Muscle layer of colon (tissue), 2 donors: ENCODE measurements around the gene TXNDC11.

Experiments used
- H3K27ac ChIP-seq: one replicate; pipeline ENCODE4 v1.7.0; 2013; ENCODE audit warnings: low read depth, mild to moderate bottlenecking, low read length, moderate library complexity
- H3K27me3 ChIP-seq, 2 donors: one replicate each; pipeline ENCODE4 v1.7.0; 2013; ENCODE audit warnings: low read length in 2 of 2, mild to moderate bottlenecking in 2 of 2; ENCODE audit not compliant: insufficient read depth in 2 of 2, control insufficient read depth in 1 of 2
- H3K36me3 ChIP-seq: one replicate; pipeline ENCODE4 v1.7.0; 2013; ENCODE audit warnings: mild to moderate bottlenecking, low read length; ENCODE audit not compliant: insufficient read depth
- H3K4me1 ChIP-seq: one replicate; pipeline ENCODE4 v1.7.0; 2013; ENCODE audit warnings: mild to moderate bottlenecking, low read length; ENCODE audit not compliant: insufficient read depth
- H3K4me3 ChIP-seq, 2 donors: one replicate each; pipeline ENCODE4 v1.7.0; 2013; ENCODE audit warnings: low read length in 2 of 2, low read depth in 1 of 2, mild to moderate bottlenecking in 1 of 2, moderate library complexity in 1 of 2
- H3K9ac ChIP-seq: one replicate; pipeline ENCODE4 v1.7.0; 2013; ENCODE audit warnings: low read length
- H3K9me3 ChIP-seq: one replicate; pipeline ENCODE4 v1.7.0; 2013; ENCODE audit warnings: mild to moderate bottlenecking, low read length
- donor health status: abdominal sarcoma.
- donor health status: Adenocarcinoma of cecum.

The TXNDC11 gene

GRCh38 chr16:11734025-11734652, 8.5 kb downstream of the TXNDC11 start:
- H3K9ac ChIP-seq = no peak overlapping the region
- H3K9me3 ChIP-seq = no peaks in the 10 kb centered on the region
- no peaks in the 10 kb centered on the region for H3K27me3 ChIP-seq
- H3K36me3 ChIP-seq = peaks cover 46% of the 10 kb centered on the region
- H3K27ac ChIP-seq = no peak overlapping the region
- peaks cover 28% of the 10 kb centered on the region for H3K4me1 ChIP-seq
- H3K4me3 ChIP-seq = no peak overlapping the region

GRCh38 chr16:11731222-11731621, 11.4 kb downstream of the TXNDC11 start:
- no peaks in the 10 kb centered on the region for H3K27me3 ChIP-seq
- H3K9ac ChIP-seq = no peak overlapping the region
- peaks cover 58% of the 10 kb centered on the region for H3K36me3 ChIP-seq
- H3K9me3 ChIP-seq = no peaks in the 10 kb centered on the region
- H3K4me1 ChIP-seq = peaks cover 15% of the 10 kb centered on the region
- H3K4me3 ChIP-seq = no peak overlapping the region
- H3K27ac ChIP-seq = no peak overlapping the region

GRCh38 chr16:11729787-11730186, 12.9 kb downstream of the TXNDC11 start:
- H3K27ac ChIP-seq = no peak overlapping the region
- H3K4me3 ChIP-seq = no peak overlapping the region
- H3K9me3 ChIP-seq = no peaks in the 10 kb centered on the region
- peaks cover 50% of the 10 kb centered on the region for H3K36me3 ChIP-seq
- H3K27me3 ChIP-seq = no peaks in the 10 kb centered on the region
- H3K9ac ChIP-seq = no peak overlapping the region
- H3K4me1 ChIP-seq = peaks cover 10% of the 10 kb centered on the region

GRCh38 chr16:11727796-11728543, 14.7 kb downstream of the TXNDC11 start:
- H3K4me3 ChIP-seq = no peak overlapping the region
- no peaks in the 10 kb centered on the region for H3K4me1 ChIP-seq
- no peak overlapping the region for H3K27ac ChIP-seq
- H3K27me3 ChIP-seq = no peaks in the 10 kb centered on the region
- no peaks in the 10 kb centered on the region for H3K9me3 ChIP-seq
- H3K36me3 ChIP-seq = peaks cover 49% of the 10 kb centered on the region
- H3K9ac ChIP-seq = no peak overlapping the region

GRCh38 chr16:11726008-11726407, 16.6 kb downstream of the TXNDC11 start:
- Histone ChIP-seq H3K9me3 (no peaks in the 10 kb centered on the region), H3K36me3 (peaks cover 55% of the 10 kb centered on the region), H3K9ac (no peak overlapping the region), H3K27ac (no peak overlapping the region), H3K27me3 (no peaks in the 10 kb centered on the region), H3K4me1 (no peaks in the 10 kb centered on the region), H3K4me3 (no peak overlapping the region)

- no peak overlapping the region for H3K9ac ChIP-seq
- no peak overlapping the region for H3K27ac ChIP-seq
- peaks cover 60% of the 10 kb centered on the region for H3K36me3 ChIP-seq
- H3K9me3 ChIP-seq = no peaks in the 10 kb centered on the region
- no peak overlapping the region for H3K4me3 ChIP-seq
- H3K4me1 ChIP-seq = no peaks in the 10 kb centered on the region
- no peaks in the 10 kb centered on the region for H3K27me3 ChIP-seq
These were observed 17.2 kb downstream of the TXNDC11 start for GRCh38 chr16:11725457-11725856.

GRCh38 chr16:11722468-11722808, 20.2 kb downstream of the TXNDC11 start:
- H3K4me1 ChIP-seq = peaks cover 10% of the 10 kb centered on the region
- H3K9ac ChIP-seq = no peak overlapping the region
- H3K9me3 ChIP-seq = no peaks in the 10 kb centered on the region
- H3K4me3 ChIP-seq = no peak overlapping the region
- no peak overlapping the region for H3K27ac ChIP-seq
- H3K36me3 ChIP-seq = peaks cover 46% of the 10 kb centered on the region
- no peaks in the 10 kb centered on the region for H3K27me3 ChIP-seq

GRCh38 chr16:11721781-11722467, 20.7 kb downstream of the TXNDC11 start:
- no peaks in the 10 kb centered on the region for H3K9me3 ChIP-seq
- peaks cover 46% of the 10 kb centered on the region for H3K36me3 ChIP-seq
- H3K9ac ChIP-seq = no peak overlapping the region
- H3K27ac ChIP-seq = no peak overlapping the region
- H3K4me3 ChIP-seq = no peak overlapping the region
- H3K27me3 ChIP-seq = no peaks in the 10 kb centered on the region
- peaks cover 10% of the 10 kb centered on the region for H3K4me1 ChIP-seq

GRCh38 chr16:11719762-11720161, 22.9 kb downstream of the TXNDC11 start:
- H3K4me3 ChIP-seq = no peak overlapping the region
- H3K9me3 ChIP-seq = no peaks in the 10 kb centered on the region
- peaks cover 48% of the 10 kb centered on the region for H3K36me3 ChIP-seq
- no peak overlapping the region for H3K27ac ChIP-seq
- H3K27me3 ChIP-seq = no peaks in the 10 kb centered on the region
- no peak overlapping the region for H3K9ac ChIP-seq
- H3K4me1 ChIP-seq = peaks cover 28% of the 10 kb centered on the region

GRCh38 chr16:11719171-11719570, 23.5 kb downstream of the TXNDC11 start:
- Histone ChIP-seq H3K9me3 (no peaks in the 10 kb centered on the region), H3K27ac (no peak overlapping the region), H3K4me3 (no peak overlapping the region), H3K4me1 (peaks cover 29% of the 10 kb centered on the region), H3K36me3 (peaks cover 48% of the 10 kb centered on the region), H3K27me3 (no peaks in the 10 kb centered on the region), H3K9ac (no peak overlapping the region)

- no peaks in the 10 kb centered on the region for H3K9me3 ChIP-seq
- H3K4me1 ChIP-seq = peaks cover 29% of the 10 kb centered on the region
- H3K27me3 ChIP-seq = no peaks in the 10 kb centered on the region
- H3K36me3 ChIP-seq = peaks cover 39% of the 10 kb centered on the region
- no peak overlapping the region for H3K9ac ChIP-seq
- H3K4me3 ChIP-seq = no peak overlapping the region
- H3K27ac ChIP-seq = no peak overlapping the region
These were observed 24.8 kb downstream of the TXNDC11 start for GRCh38 chr16:11717811-11718210.
